GM23338 (cell line): ENCODE data around the gene DVL1. TPM values are rescaled to one million over a fixed set of nuclear protein-coding genes. Genes with fewer than 3 reads are reported as not detected.

Source experiments
- ATAC-seq: fragments of 200-7000 bp; cut with Tn5 transposase; 3 replicates; pipeline ENCODE4 v1.9.1; 2020
- DNase-seq: peaks from one replicate; pipeline ENCODE4 v3.0.0-alpha.2; 2015; ENCODE audit warnings: low spot score
- H2AFZ ChIP-seq: fragments of 200-600 bp; sonication (generic); 2 replicates; pipeline ENCODE4 v1.8.0; 2016; ENCODE audit warnings: antibody characterized with exemption, mild to moderate bottlenecking, moderate library complexity
- H3F3A ChIP-seq: fragments of 200-600 bp; sonication (generic); replicated peaks from 2 replicates; pipeline ENCODE4 v1.8.0; 2017; ENCODE audit warnings: antibody characterized with exemption, mixed run types, low read depth
- H3K27ac ChIP-seq: fragments of 200-600 bp; sonication (generic); 2 replicates; pipeline ENCODE4 v1.6.1; 2016; ENCODE audit warnings: low read depth
- H3K27me3 ChIP-seq: fragments of 200-600 bp; sonication (generic); 2 replicates; pipeline ENCODE4 v1.8.0; 2016; ENCODE audit warnings: mild to moderate bottlenecking, mixed run types, moderate library complexity; ENCODE audit not compliant: insufficient read depth
- H3K36me3 ChIP-seq: fragments of 200-600 bp; sonication (generic); 2 replicates; pipeline ENCODE4 v1.8.0; 2016; ENCODE audit warnings: mild to moderate bottlenecking; ENCODE audit not compliant: insufficient read depth
- H3K4me1 ChIP-seq: fragments of 200-600 bp; sonication (generic); 2 replicates; pipeline ENCODE4 v1.8.0; 2016; ENCODE audit warnings: mild to moderate bottlenecking, moderate library complexity; ENCODE audit not compliant: insufficient read depth
- H3K4me2 ChIP-seq: fragments of 200-600 bp; sonication (generic); 2 replicates; pipeline ENCODE4 v1.7.1; 2017; ENCODE audit warnings: mixed run types
- H3K4me3 ChIP-seq: fragments of 200-600 bp; sonication (generic); 2 replicates; pipeline ENCODE4 v1.6.1; 2016; ENCODE audit warnings: mixed run types
- H3K79me2 ChIP-seq: fragments of 200-600 bp; sonication (generic); replicated peaks from 2 replicates; pipeline ENCODE4 v1.8.0; 2017; ENCODE audit warnings: mild to moderate bottlenecking; ENCODE audit not compliant: insufficient read depth
- H3K9me2 ChIP-seq: fragments of 200-600 bp; sonication (generic); 2 replicates; pipeline ENCODE4 v1.8.0; 2017; ENCODE audit not compliant: insufficient read depth
- H4K20me1 ChIP-seq: fragments of 200-600 bp; sonication (generic); replicated peaks from 2 replicates; pipeline ENCODE4 v1.8.0; 2017; ENCODE audit warnings: mild to moderate bottlenecking; ENCODE audit not compliant: insufficient read depth
- H3K27ac Mint-ChIP-seq: 2 replicates; pipeline ENCODE4 v1.8.0; 2020; ENCODE audit warnings: inconsistent platforms, mild to moderate bottlenecking, moderate library complexity, mixed read lengths
- H3K27me3 Mint-ChIP-seq: 3 replicates; pipeline ENCODE4 v1.8.0; 2022; ENCODE audit warnings: low read depth, mild to moderate bottlenecking, moderate library complexity, mixed read lengths, inconsistent platforms; ENCODE audit not compliant: insufficient read depth, poor library complexity
- H3K36me3 Mint-ChIP-seq: 3 replicates; pipeline ENCODE4 v1.8.0; 2021; ENCODE audit warnings: low read depth, mild to moderate bottlenecking, inconsistent platforms, moderate library complexity, mixed read lengths
- H3K4me1 Mint-ChIP-seq: 3 replicates; pipeline ENCODE4 v1.8.0; 2020; ENCODE audit warnings: mild to moderate bottlenecking, inconsistent platforms, mixed read lengths
- H3K4me3 Mint-ChIP-seq: 3 replicates; pipeline ENCODE4 v1.8.0; 2021; ENCODE audit warnings: moderate library complexity, mild to moderate bottlenecking, inconsistent platforms, mixed read lengths
- H3K9me3 Mint-ChIP-seq: 3 replicates; pipeline ENCODE4 v1.8.0; 2020; ENCODE audit warnings: moderate library complexity, mild to moderate bottlenecking, inconsistent platforms, mixed read lengths
- CTCF ChIP-seq, 2 experiments: fragments of 200-600 bp in 1 of 2; sonication (generic) in 1 of 2; conservative IDR thresholded peaks; 2 replicates each; pipeline versions ENCODE4 v1.5.1 to v1.6.1; 2016 to 2017; ENCODE audit warnings: antibody characterized with exemption in 2 of 2, low read depth in 2 of 2, mild to moderate bottlenecking in 2 of 2, moderate library complexity in 1 of 2
- EZH2 ChIP-seq: fragments of 200-600 bp; sonication (generic); IDR thresholded peaks from one replicate; pipeline ENCODE4 v1.8.0; 2017; ENCODE audit warnings: antibody characterized with exemption, mild to moderate bottlenecking, low read depth; ENCODE audit not compliant: unreplicated experiment
- STAT1 ChIP-seq: IDR thresholded peaks from one replicate; pipeline ENCODE4 v1.6.1; 2016; ENCODE audit warnings: antibody characterized with exemption; ENCODE audit not compliant: unreplicated experiment
- polyA plus RNA-seq: library from polyadenylated mRNA; unstranded; fragments of >200 nt; fragmentation: Nextera tagmentation; extraction: Ambion mirVana; gene quantifications from 2 replicates; pipeline ENCODE4 v1.2.1, GENCODE V29; 2016
- total RNA-seq: library from RNA; depleted of rRNA; stranded (reverse); fragments of >200 nt; shearing (Covaris generic); gene quantifications from 2 replicates; pipeline ENCODE4 v1.2.3, GENCODE V29; 2014

DVL1 gene
- total and polyA plus RNA-seq, 2 experiments from 2014 or later: 13.5 to 69.7 TPM

GRCh38 chr1:1295154-1295923 lies 53.9 kb downstream of the DVL1 start:
- no peak for DNase-seq
- Mint-ChIP-seq H3K36me3 (no peaks in the 10 kb centered on the region), H3K9me3 (no peaks in the 10 kb centered on the region), H3K27me3 (peaks cover 6% of the 10 kb centered on the region), H3K4me3 (no peak overlapping the region), H3K4me1 (peaks cover 4% of the 10 kb centered on the region; the same call in 1 of the 3 replicates), H3K27ac (no peak overlapping the region)
- Histone ChIP-seq H3K79me2 (no peaks in the 10 kb centered on the region), H3K9me2 (no peaks in the 10 kb centered on the region), H3K36me3 (no peaks in the 10 kb centered on the region), H3K4me3 (no peak overlapping the region), H3K4me2 (no peak overlapping the region), H2AFZ (no peak overlapping the region), H3K27me3 (no peaks in the 10 kb centered on the region), H3K4me1 (no peaks in the 10 kb centered on the region), H3K27ac (no peak overlapping the region), H3F3A (0 out of 2 replicates have a peak, but pooled peaks cover 9% of the 10 kb centered on the region), H4K20me1 (no peaks in the 10 kb centered on the region)
- ATAC-seq: no peak
- TF ChIP-seq EZH2: no peak

- Histone ChIP-seq H3K4me2 (peak overlapping the region; percentile 73; the same call in 1 of the 2 replicates), H4K20me1 (no peaks in the 10 kb centered on the region), H2AFZ (peak overlapping the region; percentile 47; the same call in 1 of the 2 replicates), H3K79me2 (no peaks in the 10 kb centered on the region), H3K27ac (no peak overlapping the region), H3F3A (0 out of 2 replicates have a peak, but pooled peaks cover 9% of the 10 kb centered on the region), H3K9me2 (no peaks in the 10 kb centered on the region), H3K4me3 (peak overlapping the region; percentile 59), H3K36me3 (no peaks in the 10 kb centered on the region), H3K27me3 (no peaks in the 10 kb centered on the region), H3K4me1 (no peaks in the 10 kb centered on the region)
- peaks cover 3% of the 10 kb centered on the region; the same call in 2 of the 3 replicates for H3K9me3 Mint-ChIP-seq
- no peaks in the 10 kb centered on the region for H3K36me3 Mint-ChIP-seq
- TF ChIP-seq CTCF (conservative IDR thresholded peaks at IDR 0.05; ENCODE audit: low read depth in 2 of 2): 0 out of 4 replicates have a peak, but pooled peaks of 1 of the 2 experiments have one; percentile 7
- TF ChIP-seq STAT1: no peak
- DNase-seq: no peak
- H3K4me3 Mint-ChIP-seq: no peak overlapping the region
- peak; percentile 15 for ATAC-seq
- peaks cover 4% of the 10 kb centered on the region; the same call in 1 of the 3 replicates for H3K4me1 Mint-ChIP-seq
- no peak overlapping the region for H3K27ac Mint-ChIP-seq
- peaks cover 11% of the 10 kb centered on the region for H3K27me3 Mint-ChIP-seq
These were observed 54.8 kb downstream of the DVL1 start for GRCh38 chr1:1294250-1294890.
